WTC11 (cell line): ENCODE measurements around the gene GIPC1. TPM values are rescaled to one million over a fixed set of nuclear protein-coding genes. Genes with fewer than 3 reads are reported as not detected.

Experiments
- ATAC-seq: fragments of 200-7000 bp; cut with Tn5 transposase; 2 replicates; pipeline ENCODE4 v1.10.0; 2021; ENCODE audit warnings: mild to moderate bottlenecking, moderate library complexity
- CTCF ChIA-PET: fragments of 300-600 bp; sonication (Branson Sonifier 250); formaldehyde crosslinking; loops from one replicate; lab custom pipeline; 2021; ENCODE audit warnings: antibody characterized with exemption; lab: Charles Lee
- POLR2A ChIA-PET: fragments of 350-600 bp; sonication (Branson Sonifier 250); formaldehyde crosslinking; loops from one replicate; lab custom pipeline; 2021; ENCODE audit warnings: antibody characterized with exemption; lab: Charles Lee
- DNase-seq: peaks from one replicate; pipeline ENCODE4 v3.0.0; 2021; ENCODE audit warnings: low spot score
- H3K27ac Mint-ChIP-seq: 2 replicates; pipeline ENCODE4 v1.8.0; 2021; ENCODE audit warnings: mixed read lengths
- H3K27me3 Mint-ChIP-seq: 2 replicates; pipeline ENCODE4 v1.8.0; 2021; ENCODE audit warnings: low read depth, mild to moderate bottlenecking, moderate library complexity, mixed read lengths
- H3K36me3 Mint-ChIP-seq: 2 replicates; pipeline ENCODE4 v1.8.0; 2021; ENCODE audit warnings: mixed read lengths
- H3K4me1 Mint-ChIP-seq: 2 replicates; pipeline ENCODE4 v1.8.0; 2022; ENCODE audit warnings: mixed read lengths
- H3K4me3 Mint-ChIP-seq: 2 replicates; pipeline ENCODE4 v1.8.0; 2021; ENCODE audit warnings: mild to moderate bottlenecking, moderate library complexity, mixed read lengths
- H3K9me3 Mint-ChIP-seq: 2 replicates; pipeline ENCODE4 v1.8.0; 2021; ENCODE audit warnings: mixed read lengths
- FOXK1 ChIP-seq: sonication (generic); formaldehyde crosslinking; IDR thresholded peaks from 2 replicates; pipeline ENCODE4 v1.8.0; 2022; ENCODE audit warnings: mild to moderate bottlenecking, moderate library complexity, missing genetic modification reagents
- GABPB1 ChIP-seq: sonication (generic); formaldehyde crosslinking; IDR thresholded peaks from 2 replicates; pipeline ENCODE4 v1.8.1; 2023; ENCODE audit warnings: mild to moderate bottlenecking, missing genetic modification reagents
- GTF2I ChIP-seq: fragments of 250-450 bp; sonication (Bioruptor Pico); conservative IDR thresholded peaks from 2 replicates; pipeline ENCODE4 v1.4.0; 2021; ENCODE audit warnings: mild to moderate bottlenecking
- NR2C2 ChIP-seq: sonication (generic); formaldehyde crosslinking; IDR thresholded peaks from 2 replicates; pipeline ENCODE4 v1.8.0; 2022; ENCODE audit warnings: mild to moderate bottlenecking, missing genetic modification reagents
- SMAD4 ChIP-seq: sonication (generic); formaldehyde crosslinking; IDR thresholded peaks from 2 replicates; pipeline ENCODE4 v1.8.0; 2022; ENCODE audit warnings: mild to moderate bottlenecking, missing genetic modification reagents
- SOX15 ChIP-seq: fragments of 250-450 bp; sonication (Bioruptor Pico); IDR thresholded peaks from 2 replicates; pipeline ENCODE4 v1.9.0; 2021; ENCODE audit warnings: mild to moderate bottlenecking
- TP53 ChIP-seq: sonication (generic); formaldehyde crosslinking; IDR thresholded peaks from 2 replicates; pipeline ENCODE4 v1.8.1; 2023; ENCODE audit warnings: mild to moderate bottlenecking, missing genetic modification reagents
- ZBTB21 ChIP-seq: sonication (generic); formaldehyde crosslinking; IDR thresholded peaks from 2 replicates; pipeline ENCODE4 v1.8.1; 2023; ENCODE audit warnings: mild to moderate bottlenecking, missing genetic modification reagents, borderline replicate concordance
- ZNF219 ChIP-seq: sonication (generic); formaldehyde crosslinking; IDR thresholded peaks from 2 replicates; pipeline ENCODE4 v1.8.0; 2023; ENCODE audit warnings: missing genetic modification reagents, mild to moderate bottlenecking, borderline replicate concordance
- total RNA-seq: library from RNA; stranded (reverse); gene quantifications from 3 replicates; pipeline ENCODE4 v1.2.3, GENCODE V29; 2021
- TF ChIP-seq, protein P1 (sequence below): sonication (generic); formaldehyde crosslinking; IDR thresholded peaks from 2 replicates; pipeline ENCODE4 v1.8.1; 2022; ENCODE audit warnings: mild to moderate bottlenecking, missing genetic modification reagents, moderate library complexity, borderline replicate concordance
- TF ChIP-seq, protein P2 (sequence below): sonication (generic); formaldehyde crosslinking; IDR thresholded peaks from 2 replicates; pipeline ENCODE4 v1.8.1; 2023; ENCODE audit warnings: mild to moderate bottlenecking, moderate library complexity, missing genetic modification reagents
- TF ChIP-seq, protein P3 (sequence below): sonication (generic); formaldehyde crosslinking; IDR thresholded peaks from 2 replicates; pipeline ENCODE4 v1.8.1; 2022; ENCODE audit warnings: mild to moderate bottlenecking, moderate library complexity, missing genetic modification reagents
- TF ChIP-seq, protein P4 (sequence below): sonication (generic); formaldehyde crosslinking; conservative IDR thresholded peaks from 2 replicates; pipeline ENCODE4 v1.8.1; 2023; ENCODE audit warnings: mild to moderate bottlenecking, low read depth, missing genetic modification reagents, moderate library complexity
- TF ChIP-seq, protein P5 (sequence below): fragments of 250-450 bp; sonication (Bioruptor Pico); IDR thresholded peaks from 2 replicates; pipeline ENCODE4 v2.1.2; 2022; ENCODE audit warnings: mild to moderate bottlenecking, moderate library complexity
- TF ChIP-seq, protein P6 (sequence below): fragments of 250-450 bp; sonication (Bioruptor Pico); conservative IDR thresholded peaks from 2 replicates; pipeline ENCODE4 v1.9.0; 2021; ENCODE audit warnings: mild to moderate bottlenecking
- TF ChIP-seq, protein P7 (sequence below): sonication (generic); formaldehyde crosslinking; IDR thresholded peaks from 2 replicates; pipeline ENCODE4 v1.8.1; 2022; ENCODE audit warnings: missing genetic modification reagents, borderline replicate concordance

Gene GIPC1
- total RNA-seq, 1 experiment from 2014 or later: 76.5 TPM

DNA sequence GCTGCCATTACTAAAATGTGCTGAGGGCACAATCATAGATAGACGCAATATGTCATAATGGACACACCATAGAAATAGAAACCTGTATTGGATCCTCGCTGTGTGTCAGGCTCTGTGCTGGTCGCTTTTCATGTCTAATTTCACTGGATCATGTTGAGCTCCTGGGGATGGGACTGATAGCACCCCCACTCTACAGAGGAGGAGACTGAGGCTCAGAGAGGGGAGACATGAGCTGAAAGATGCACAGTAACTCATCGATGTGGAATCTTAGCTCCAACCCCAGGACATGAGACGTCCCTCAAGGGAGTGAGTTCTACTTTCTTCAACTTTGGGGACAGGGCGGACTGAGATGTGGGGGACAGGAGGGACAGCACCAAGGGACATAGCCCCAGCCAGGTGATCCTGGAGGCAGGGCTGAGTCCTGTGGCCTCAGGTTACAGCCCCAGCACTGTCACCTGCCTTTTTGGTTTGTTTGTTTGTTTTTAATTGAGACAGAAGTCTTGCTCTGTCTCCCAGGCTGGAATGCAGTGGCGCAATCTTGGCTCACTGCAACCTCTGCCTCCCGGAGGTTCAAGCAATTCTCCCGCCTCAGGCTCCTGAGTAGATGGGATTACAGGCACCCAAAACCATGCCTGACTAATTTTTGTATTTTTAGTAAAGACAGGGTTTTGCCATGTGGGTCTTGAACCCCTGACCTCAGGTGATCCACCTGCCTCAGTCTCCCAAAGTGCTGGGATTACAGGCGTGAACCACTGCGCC is 6.6 kb upstream of the GIPC1 start:
- POLR2A ChIA-PET: no interaction called here
- H3K27ac Mint-ChIP-seq: no peak overlapping the region
- peaks cover 12% of the 10 kb centered on the region; the same call in 1 of the 2 replicates for H3K27me3 Mint-ChIP-seq

DNA sequence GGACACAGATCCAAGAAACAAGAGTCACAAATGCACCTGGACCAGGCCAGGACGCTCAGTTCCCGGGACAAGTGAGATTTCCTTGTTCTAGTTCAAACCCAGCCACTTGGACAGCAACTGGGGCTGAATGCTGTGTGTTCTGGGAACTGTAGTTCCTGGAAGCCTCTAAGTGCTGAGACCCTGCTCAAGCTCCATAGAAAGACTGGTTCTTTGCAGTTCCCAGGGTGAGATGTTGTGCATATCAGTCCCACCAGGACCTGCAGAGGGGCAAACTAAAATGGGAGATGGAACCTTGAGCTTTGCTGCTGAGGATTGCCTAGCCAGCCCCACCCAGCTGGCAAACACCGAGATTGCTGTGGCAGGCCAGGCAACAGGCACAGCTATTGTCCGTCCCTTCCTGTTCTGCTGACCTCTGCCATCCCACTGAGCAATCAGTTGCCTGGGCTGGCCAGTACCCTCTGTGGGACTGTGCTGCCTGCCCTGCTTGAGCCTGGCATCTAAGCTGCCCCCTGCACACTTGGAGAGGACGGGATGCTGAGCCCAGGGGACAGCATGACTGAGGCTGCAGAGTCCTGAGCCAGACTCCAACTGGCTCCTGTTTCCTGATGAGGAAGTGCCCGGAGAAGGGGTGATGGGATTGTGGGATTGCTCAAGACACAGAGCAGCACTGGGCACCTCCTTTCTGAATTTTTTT is 1.4 kb upstream of the GIPC1 start:
- H3K27me3 Mint-ChIP-seq: peaks cover 4% of the 10 kb centered on the region; the same call in 1 of the 2 replicates
- peak overlapping the region; percentile 52; the same call in 1 of the 2 replicates for H3K4me3 Mint-ChIP-seq
- peak overlapping the region; percentile 95 for H3K27ac Mint-ChIP-seq
- POLR2A ChIA-PET: interaction anchor here (1.9 kb wide), 1 partner anchor 21 kb away, joined by 6 read pairs; the partner anchor contains the start of gene DNAJB1
- H3K9me3 Mint-ChIP-seq: no peaks in the 10 kb centered on the region
- DNase-seq: no peak
- peaks cover 21% of the 10 kb centered on the region for H3K4me1 Mint-ChIP-seq
- TF ChIP-seq, protein P1, sequence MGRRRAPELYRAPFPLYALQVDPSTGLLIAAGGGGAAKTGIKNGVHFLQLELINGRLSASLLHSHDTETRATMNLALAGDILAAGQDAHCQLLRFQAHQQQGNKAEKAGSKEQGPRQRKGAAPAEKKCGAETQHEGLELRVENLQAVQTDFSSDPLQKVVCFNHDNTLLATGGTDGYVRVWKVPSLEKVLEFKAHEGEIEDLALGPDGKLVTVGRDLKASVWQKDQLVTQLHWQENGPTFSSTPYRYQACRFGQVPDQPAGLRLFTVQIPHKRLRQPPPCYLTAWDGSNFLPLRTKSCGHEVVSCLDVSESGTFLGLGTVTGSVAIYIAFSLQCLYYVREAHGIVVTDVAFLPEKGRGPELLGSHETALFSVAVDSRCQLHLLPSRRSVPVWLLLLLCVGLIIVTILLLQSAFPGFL (CRISPR knock-in tag): no peak
- TF ChIP-seq, protein P2, sequence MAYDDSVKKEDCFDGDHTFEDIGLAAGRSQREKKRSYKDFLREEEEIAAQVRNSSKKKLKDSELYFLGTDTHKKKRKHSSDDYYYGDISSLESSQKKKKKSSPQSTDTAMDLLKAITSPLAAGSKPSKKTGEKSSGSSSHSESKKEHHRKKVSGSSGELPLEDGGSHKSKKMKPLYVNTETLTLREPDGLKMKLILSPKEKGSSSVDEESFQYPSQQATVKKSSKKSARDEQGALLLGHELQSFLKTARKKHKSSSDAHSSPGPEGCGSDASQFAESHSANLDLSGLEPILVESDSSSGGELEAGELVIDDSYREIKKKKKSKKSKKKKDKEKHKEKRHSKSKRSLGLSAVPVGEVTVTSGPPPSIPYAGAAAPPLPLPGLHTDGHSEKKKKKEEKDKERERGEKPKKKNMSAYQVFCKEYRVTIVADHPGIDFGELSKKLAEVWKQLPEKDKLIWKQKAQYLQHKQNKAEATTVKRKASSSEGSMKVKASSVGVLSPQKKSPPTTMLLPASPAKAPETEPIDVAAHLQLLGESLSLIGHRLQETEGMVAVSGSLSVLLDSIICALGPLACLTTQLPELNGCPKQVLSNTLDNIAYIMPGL (CRISPR knock-in tag): no peak
- TF ChIP-seq ZNF219 (CRISPR knock-in tag) (no peak), SOX15 (no peak), NR2C2 (no peak), SMAD4 (CRISPR knock-in tag) (no peak), FOXK1 (no peak), TP53 (CRISPR knock-in tag) (no peak), GTF2I (CRISPR knock-in tag) (no peak)
- TF ChIP-seq, protein P3, sequence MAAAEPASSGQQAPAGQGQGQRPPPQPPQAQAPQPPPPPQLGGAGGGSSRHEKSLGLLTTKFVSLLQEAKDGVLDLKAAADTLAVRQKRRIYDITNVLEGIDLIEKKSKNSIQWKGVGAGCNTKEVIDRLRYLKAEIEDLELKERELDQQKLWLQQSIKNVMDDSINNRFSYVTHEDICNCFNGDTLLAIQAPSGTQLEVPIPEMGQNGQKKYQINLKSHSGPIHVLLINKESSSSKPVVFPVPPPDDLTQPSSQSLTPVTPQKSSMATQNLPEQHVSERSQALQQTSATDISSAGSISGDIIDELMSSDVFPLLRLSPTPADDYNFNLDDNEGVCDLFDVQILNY (CRISPR knock-in tag): no peak
- TF ChIP-seq, protein P4, sequence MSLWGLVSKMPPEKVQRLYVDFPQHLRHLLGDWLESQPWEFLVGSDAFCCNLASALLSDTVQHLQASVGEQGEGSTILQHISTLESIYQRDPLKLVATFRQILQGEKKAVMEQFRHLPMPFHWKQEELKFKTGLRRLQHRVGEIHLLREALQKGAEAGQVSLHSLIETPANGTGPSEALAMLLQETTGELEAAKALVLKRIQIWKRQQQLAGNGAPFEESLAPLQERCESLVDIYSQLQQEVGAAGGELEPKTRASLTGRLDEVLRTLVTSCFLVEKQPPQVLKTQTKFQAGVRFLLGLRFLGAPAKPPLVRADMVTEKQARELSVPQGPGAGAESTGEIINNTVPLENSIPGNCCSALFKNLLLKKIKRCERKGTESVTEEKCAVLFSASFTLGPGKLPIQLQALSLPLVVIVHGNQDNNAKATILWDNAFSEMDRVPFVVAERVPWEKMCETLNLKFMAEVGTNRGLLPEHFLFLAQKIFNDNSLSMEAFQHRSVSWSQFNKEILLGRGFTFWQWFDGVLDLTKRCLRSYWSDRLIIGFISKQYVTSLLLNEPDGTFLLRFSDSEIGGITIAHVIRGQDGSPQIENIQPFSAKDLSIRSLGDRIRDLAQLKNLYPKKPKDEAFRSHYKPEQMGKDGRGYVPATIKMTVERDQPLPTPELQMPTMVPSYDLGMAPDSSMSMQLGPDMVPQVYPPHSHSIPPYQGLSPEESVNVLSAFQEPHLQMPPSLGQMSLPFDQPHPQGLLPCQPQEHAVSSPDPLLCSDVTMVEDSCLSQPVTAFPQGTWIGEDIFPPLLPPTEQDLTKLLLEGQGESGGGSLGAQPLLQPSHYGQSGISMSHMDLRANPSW (CRISPR knock-in tag): no peak
- TF ChIP-seq, protein P5, sequence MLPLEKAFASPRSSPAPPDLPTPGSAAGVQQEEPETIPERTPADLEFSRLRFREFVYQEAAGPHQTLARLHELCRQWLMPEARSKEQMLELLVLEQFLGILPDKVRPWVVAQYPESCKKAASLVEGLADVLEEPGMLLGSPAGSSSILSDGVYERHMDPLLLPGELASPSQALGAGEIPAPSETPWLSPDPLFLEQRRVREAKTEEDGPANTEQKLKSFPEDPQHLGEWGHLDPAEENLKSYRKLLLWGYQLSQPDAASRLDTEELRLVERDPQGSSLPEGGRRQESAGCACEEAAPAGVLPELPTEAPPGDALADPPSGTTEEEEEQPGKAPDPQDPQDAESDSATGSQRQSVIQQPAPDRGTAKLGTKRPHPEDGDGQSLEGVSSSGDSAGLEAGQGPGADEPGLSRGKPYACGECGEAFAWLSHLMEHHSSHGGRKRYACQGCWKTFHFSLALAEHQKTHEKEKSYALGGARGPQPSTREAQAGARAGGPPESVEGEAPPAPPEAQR (CRISPR knock-in tag): no peak
- TF ChIP-seq, protein P6, sequence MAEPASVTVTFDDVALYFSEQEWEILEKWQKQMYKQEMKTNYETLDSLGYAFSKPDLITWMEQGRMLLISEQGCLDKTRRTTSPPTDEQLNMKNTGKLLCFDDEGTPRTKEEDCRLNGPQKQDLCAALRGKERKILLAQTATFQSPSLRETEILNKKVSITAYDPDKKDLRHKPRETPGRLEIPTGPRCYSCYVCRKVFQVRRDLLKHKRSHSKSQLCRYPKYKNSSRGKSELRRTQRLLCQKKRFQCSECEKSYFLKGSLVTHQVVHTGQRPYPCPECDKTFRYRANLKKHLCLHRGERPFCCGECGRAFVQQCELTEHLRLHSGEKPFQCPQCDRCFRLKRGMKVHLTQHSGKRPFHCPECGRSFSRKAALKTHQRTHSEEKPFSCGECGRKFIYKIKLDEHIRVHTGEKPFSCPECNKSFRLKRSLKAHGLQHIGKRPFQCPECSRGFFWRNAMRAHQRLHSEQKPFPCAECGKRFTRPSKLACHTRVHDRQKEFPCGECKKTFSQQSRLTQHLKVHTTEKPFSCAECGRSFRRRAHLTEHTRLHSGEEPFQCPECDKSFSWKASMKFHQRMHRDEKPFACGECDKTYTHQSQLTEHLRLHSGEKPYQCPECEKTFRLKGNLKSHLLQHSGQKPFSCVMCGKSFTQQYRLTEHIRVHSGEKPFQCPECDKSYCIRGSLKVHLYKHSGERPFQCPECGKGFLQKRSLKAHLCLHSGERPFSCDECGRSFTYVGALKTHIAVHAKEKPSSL: no peak
- TF ChIP-seq, protein P7, sequence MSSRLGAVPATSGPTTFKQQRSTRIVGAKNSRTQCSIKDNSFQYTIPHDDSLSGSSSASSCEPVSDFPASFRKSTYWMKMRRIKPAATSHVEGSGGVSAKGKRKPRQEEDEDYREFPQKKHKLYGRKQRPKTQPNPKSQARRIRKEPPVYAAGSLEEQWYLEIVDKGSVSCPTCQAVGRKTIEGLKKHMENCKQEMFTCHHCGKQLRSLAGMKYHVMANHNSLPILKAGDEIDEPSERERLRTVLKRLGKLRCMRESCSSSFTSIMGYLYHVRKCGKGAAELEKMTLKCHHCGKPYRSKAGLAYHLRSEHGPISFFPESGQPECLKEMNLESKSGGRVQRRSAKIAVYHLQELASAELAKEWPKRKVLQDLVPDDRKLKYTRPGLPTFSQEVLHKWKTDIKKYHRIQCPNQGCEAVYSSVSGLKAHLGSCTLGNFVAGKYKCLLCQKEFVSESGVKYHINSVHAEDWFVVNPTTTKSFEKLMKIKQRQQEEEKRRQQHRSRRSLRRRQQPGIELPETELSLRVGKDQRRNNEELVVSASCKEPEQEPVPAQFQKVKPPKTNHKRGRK (CRISPR knock-in tag): no peak
- peaks cover 12% of the 10 kb centered on the region for H3K36me3 Mint-ChIP-seq
- CTCF ChIA-PET: interaction anchor here (0.6 to 4.2 kb wide), 14 partner anchors 8 to 635 kb away, joined by 3 to 46 read pairs (median 4); partner anchors contain the start of genes DNAJB1 and PTGER1
- no peak for ATAC-seq

More for the DNA sequence above, 6.6 kb upstream of the GIPC1 start:
- H3K9me3 Mint-ChIP-seq: no peaks in the 10 kb centered on the region
- DNase-seq: no peak
- H3K4me3 Mint-ChIP-seq: no peak overlapping the region
- TF ChIP-seq GABPB1 (CRISPR knock-in tag) (peak; percentile 67), ZBTB21 (CRISPR knock-in tag) (no peak)
- TF ChIP-seq, all 79 proteins: peak for 1
- CTCF ChIA-PET: interaction anchor here (0.5 to 1.6 kb wide), 3 partner anchors 10 to 71 kb away, joined by 3 to 5 read pairs (median 4); no protein-coding TSS in a partner anchor
- Mint-ChIP-seq H3K36me3 (no peaks in the 10 kb centered on the region), H3K4me1 (peaks cover 7% of the 10 kb centered on the region)
- no peak for ATAC-seq
